Body of pancreas (tissue), 4 donors: ENCODE data around the gene UBL4A. TPM values are rescaled to one million over a fixed set of nuclear protein-coding genes. Genes with fewer than 3 reads are reported as not detected.

Experiments used
- ATAC-seq: fragments of 150-250 bp; one replicate; pipeline ENCODE4 v1.9.1; 2016
- DNase-seq, 4 donors: peaks; one replicate each; pipeline ENCODE4 v3.0.0-alpha.2; 2019
- H3K27ac ChIP-seq, 4 donors: fragments of 200-600 bp; sonication (generic); 1 replicate in 3 of 4; 2 replicates in 1 of 4; pipeline versions ENCODE4 v1.5.1 to v1.6.1; 2016 to 2019; ENCODE audit warnings: mild to moderate bottlenecking in 1 of 4, mixed read lengths in 1 of 4, moderate library complexity in 1 of 4
- H3K27me3 ChIP-seq, 2 donors: fragments of 200-600 bp; sonication (generic); one replicate each; pipeline ENCODE4 v1.6.0; 2016; ENCODE audit warnings: mild to moderate bottlenecking in 1 of 2
- H3K36me3 ChIP-seq, 2 donors: fragments of 200-600 bp; sonication (generic); replicated peaks in 1 of 2; 2 replicates each; pipeline ENCODE4 v1.5.1; 2016; ENCODE audit warnings: low read depth in 2 of 2; ENCODE audit not compliant: insufficient read depth in 1 of 2
- H3K4me1 ChIP-seq: fragments of 200-600 bp; sonication (generic); one replicate; pipeline ENCODE4 v1.6.0; 2016
- H3K4me3 ChIP-seq, 2 donors: fragments of 200-600 bp; sonication (generic); 1 replicate in 1 of 2; 2 replicates in 1 of 2; pipeline ENCODE4 v1.5.1; 2016 to 2019
- H3K9me3 ChIP-seq, 3 donors: fragments of 200-600 bp; sonication (generic); 1 replicate in 2 of 3; 2 replicates in 1 of 3; pipeline ENCODE4 v1.5.1; 2016
- POLR2A ChIP-seq, 3 donors: fragments of 450-650 bp; IDR thresholded peaks; one replicate each; pipeline ENCODE4 v1.6.1; 2016; ENCODE audit warnings: antibody characterized with exemption in 3 of 3, mild to moderate bottlenecking in 2 of 3
- WGBS, 2 donors: methylation state at CpG; one replicate each; pipeline ENCODE4 v1.1.5; 2017; 5-methylcytosine and 5-hydroxymethylcytosine counted together
- intact Hi-C: fragments of 100-400 bp; cut with DNase I; formaldehyde crosslinking; loops from one replicate; pipeline ENCODE4 v1.15.1; 2023
- total RNA-seq, 2 donors: library from RNA; depleted of rRNA; stranded (reverse); fragments of >200 nt; gene quantifications; one replicate each; pipeline ENCODE4 v1.1.0, GENCODE V29; 2016
- TF ChIP-seq, protein P1 (sequence below), 7 experiments: fragments of 450-650 bp in 4 of 7; fragments of 200-600 bp in 3 of 7; sonication (generic) in 3 of 7; IDR thresholded peaks; one replicate each; pipeline ENCODE4 v1.5.1; 2016 to 2019; ENCODE audit warnings: antibody characterized with exemption in 7 of 7

Gene UBL4A
- total RNA-seq, 2 donors from 2014 or later, result 24.9 to 34.9 TPM

- DNase-seq (no peak), ATAC-seq (no peak)
- TF ChIP-seq, protein P1, sequence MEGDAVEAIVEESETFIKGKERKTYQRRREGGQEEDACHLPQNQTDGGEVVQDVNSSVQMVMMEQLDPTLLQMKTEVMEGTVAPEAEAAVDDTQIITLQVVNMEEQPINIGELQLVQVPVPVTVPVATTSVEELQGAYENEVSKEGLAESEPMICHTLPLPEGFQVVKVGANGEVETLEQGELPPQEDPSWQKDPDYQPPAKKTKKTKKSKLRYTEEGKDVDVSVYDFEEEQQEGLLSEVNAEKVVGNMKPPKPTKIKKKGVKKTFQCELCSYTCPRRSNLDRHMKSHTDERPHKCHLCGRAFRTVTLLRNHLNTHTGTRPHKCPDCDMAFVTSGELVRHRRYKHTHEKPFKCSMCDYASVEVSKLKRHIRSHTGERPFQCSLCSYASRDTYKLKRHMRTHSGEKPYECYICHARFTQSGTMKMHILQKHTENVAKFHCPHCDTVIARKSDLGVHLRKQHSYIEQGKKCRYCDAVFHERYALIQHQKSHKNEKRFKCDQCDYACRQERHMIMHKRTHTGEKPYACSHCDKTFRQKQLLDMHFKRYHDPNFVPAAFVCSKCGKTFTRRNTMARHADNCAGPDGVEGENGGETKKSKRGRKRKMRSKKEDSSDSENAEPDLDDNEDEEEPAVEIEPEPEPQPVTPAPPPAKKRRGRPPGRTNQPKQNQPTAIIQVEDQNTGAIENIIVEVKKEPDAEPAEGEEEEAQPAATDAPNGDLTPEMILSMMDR (IDR thresholded peaks at IDR 0.05), result no peak
- TF ChIP-seq POLR2A (IDR thresholded peaks at IDR 0.05), result no peak
- WGBS, 2 donors, result 96 to 97% methylated on average over 6 to 9 of the region's 21 CpGs
- Histone ChIP-seq H3K4me3 (no peak overlapping the region), H3K27ac (no peak overlapping the region), H3K9me3 (no peaks in the 10 kb centered on the region), H3K4me1 (no peaks in the 10 kb centered on the region), H3K36me3 (peaks cover 0 to 2% of the 10 kb centered on the region in 2 donors), H3K27me3 (no peaks in the 10 kb centered on the region)
- intact Hi-C loops, result no loop called here
Measured at GRCh38 chrX:154467556-154467955, 18.9 kb downstream of the UBL4A start.

GRCh38 chrX:154466907-154467306 lies 19.5 kb downstream of the UBL4A start:
- TF ChIP-seq POLR2A (IDR thresholded peaks at IDR 0.05), result no peak
- TF ChIP-seq, protein P1 (IDR thresholded peaks at IDR 0.05), result no peak
- no peak for DNase-seq
- 96% methylated on average over 7 of the region's 15 CpGs; no CpG with 5 or more reads in 1 of the 2 donors for WGBS, 2 donors
- Histone ChIP-seq H3K4me3 (no peak overlapping the region), H3K27me3 (no peaks in the 10 kb centered on the region), H3K4me1 (no peaks in the 10 kb centered on the region), H3K36me3 (peaks cover 0 to 2% of the 10 kb centered on the region in 2 donors), H3K27ac (no peak overlapping the region), H3K9me3 (no peaks in the 10 kb centered on the region)
- no peak for ATAC-seq
- intact Hi-C loops, result no loop called here

- peaks cover 0 to 2% of the 10 kb centered on the region in 2 donors for H3K36me3 ChIP-seq
- DNase-seq (no peak), ATAC-seq (no peak)
- intact Hi-C loops, result no loop called here
- no peaks in the 10 kb centered on the region for H3K9me3 ChIP-seq
- WGBS, 2 donors, result 97% methylated on average over 27 of the region's 32 CpGs; no CpG with 5 or more reads in 1 of the 2 donors
- H3K27me3 ChIP-seq, result no peaks in the 10 kb centered on the region
- no peak for TF ChIP-seq POLR2A (IDR thresholded peaks at IDR 0.05)
- TF ChIP-seq, protein P1 (IDR thresholded peaks at IDR 0.05), result no peak
- H3K4me3 ChIP-seq, result no peak overlapping the region
- H3K4me1 ChIP-seq, result no peaks in the 10 kb centered on the region
- no peak overlapping the region for H3K27ac ChIP-seq
Measured at GRCh38 chrX:154466036-154466435, 20.4 kb downstream of the UBL4A start.

GRCh38 chrX:154465601-154466000 lies 20.8 kb downstream of the UBL4A start:
- intact Hi-C loops, result no loop called here
- DNase-seq, result no peak
- Histone ChIP-seq H3K27me3 (no peaks in the 10 kb centered on the region), H3K9me3 (no peaks in the 10 kb centered on the region), H3K4me1 (no peaks in the 10 kb centered on the region), H3K36me3 (peaks cover 0 to 2% of the 10 kb centered on the region in 2 donors), H3K27ac (no peak overlapping the region), H3K4me3 (no peak overlapping the region)
- no peak for TF ChIP-seq POLR2A (IDR thresholded peaks at IDR 0.05)
- TF ChIP-seq, protein P1 (IDR thresholded peaks at IDR 0.05), result no peak
- ATAC-seq, result no peak
- 90% methylated on average over 8 of the region's 14 CpGs; no CpG with 5 or more reads in 1 of the 2 donors for WGBS, 2 donors

DNA sequence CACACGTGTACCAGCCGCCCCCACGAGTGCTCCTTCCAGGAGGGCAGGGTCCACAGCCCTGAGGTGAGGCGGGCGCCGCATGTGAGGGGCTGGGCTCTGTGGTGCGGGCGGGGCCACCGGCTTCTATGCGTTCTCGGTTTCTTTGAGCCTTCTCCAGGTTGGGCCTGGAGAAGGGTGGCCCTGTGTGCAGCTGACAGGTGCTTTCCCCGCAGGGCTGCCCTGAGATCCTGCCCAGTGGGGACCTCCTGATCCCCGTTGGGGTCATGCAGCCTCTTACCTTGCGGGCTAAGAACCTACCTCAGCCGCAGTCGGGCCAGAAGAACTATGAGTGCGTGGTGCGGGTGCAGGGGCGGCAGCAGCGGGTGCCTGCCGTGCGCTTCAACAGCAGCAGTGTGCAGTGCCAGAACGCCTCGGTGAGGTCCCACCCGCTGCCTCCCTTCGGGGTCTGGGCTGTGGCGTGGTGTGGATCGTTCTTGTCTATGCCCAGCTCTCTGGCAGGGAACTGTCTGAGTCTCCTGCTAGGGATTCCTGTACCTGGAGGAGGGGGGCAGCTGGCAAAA lies 21.5 kb downstream of the UBL4A start:
- intact Hi-C loops, result no loop called here

More for the DNA sequence above, 21.5 kb downstream of the UBL4A start:
- H3K4me3 ChIP-seq, result no peak overlapping the region
- WGBS, 2 donors, result 90 to 100% methylated on average over 2 to 19 of the region's 28 CpGs
- H3K9me3 ChIP-seq, result no peaks in the 10 kb centered on the region
- no peak for TF ChIP-seq POLR2A (IDR thresholded peaks at IDR 0.05)
- TF ChIP-seq, protein P1 (IDR thresholded peaks at IDR 0.05), result no peak
- H3K27me3 ChIP-seq, result no peaks in the 10 kb centered on the region
- H3K27ac ChIP-seq, result no peak overlapping the region
- ATAC-seq (no peak), DNase-seq (no peak)
- peaks cover 0 to 2% of the 10 kb centered on the region in 2 donors for H3K36me3 ChIP-seq
- no peaks in the 10 kb centered on the region for H3K4me1 ChIP-seq
